ENCODE results near the gene DTX3L. TPM values are rescaled to one million over a fixed set of nuclear protein-coding genes. Genes with fewer than 3 reads are reported as not detected.

Gene DTX3L
- total and polyA plus RNA-seq, 2 experiments from 2014 or later = 1.8 to 6.8 TPM

DNA sequence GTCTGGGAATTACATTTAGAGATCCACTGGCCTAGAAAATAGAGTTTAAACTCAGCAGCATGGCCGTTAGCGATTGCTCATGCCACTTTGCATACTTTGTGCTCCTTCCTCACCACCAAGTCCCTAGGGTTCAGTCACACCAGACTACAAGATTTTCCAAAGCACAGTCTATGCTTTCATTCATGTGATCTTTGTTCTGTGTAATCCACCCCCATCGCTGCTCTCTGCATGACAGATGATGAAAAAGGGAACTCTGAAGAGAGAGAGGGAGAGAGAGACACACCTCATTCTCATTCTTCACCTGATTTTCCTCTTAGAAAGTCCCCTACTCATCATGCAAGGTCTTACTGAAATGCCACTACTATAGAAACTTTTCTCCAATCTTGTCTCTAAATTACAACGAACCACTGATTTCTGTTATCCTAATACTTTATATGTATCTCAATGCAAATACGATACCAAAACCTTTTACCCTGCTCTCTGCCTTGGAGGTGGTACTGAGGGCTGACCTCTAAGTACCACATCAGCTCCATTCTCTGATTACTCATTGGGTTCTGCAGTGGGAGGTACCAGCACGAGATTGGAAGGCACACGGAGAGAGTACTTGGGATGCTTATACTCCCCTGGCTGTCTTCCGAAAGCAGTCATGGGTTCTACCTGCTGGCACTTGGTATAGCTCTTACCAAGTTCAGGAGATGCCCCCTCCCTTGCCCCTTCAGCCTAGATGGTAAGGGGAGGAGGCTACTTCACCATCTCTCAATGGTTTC is 12.2 kb downstream of the DTX3L start:
- Histone ChIP-seq H3K9me2 (ENCODE audit: insufficient read depth) (0 out of 2 replicates have a peak, but pooled peaks cover 2% of the 10 kb centered on the region), H3K4me2 (no peak overlapping the region), H3K4me3 (no peak overlapping the region), H3K27me3 (ENCODE audit: insufficient read depth) (peaks cover 25% of the 10 kb centered on the region), H2AFZ (peak overlapping the region; percentile 56; the same call in 1 of the 2 replicates), H3K79me2 (replicated peaks; ENCODE audit: insufficient read depth) (no peaks in the 10 kb centered on the region), H3K36me3 (ENCODE audit: insufficient read depth) (no peaks in the 10 kb centered on the region), H3F3A (replicated peaks; ENCODE audit: low read depth) (no peaks in the 10 kb centered on the region), H3K27ac (ENCODE audit: low read depth) (no peak overlapping the region), H3K4me1 (ENCODE audit: insufficient read depth) (peaks cover 4% of the 10 kb centered on the region; the same call in 1 of the 2 replicates), H4K20me1 (replicated peaks; ENCODE audit: insufficient read depth) (no peaks in the 10 kb centered on the region)
- no peak overlapping the region for H3K27ac Mint-ChIP-seq
- H3K4me3 Mint-ChIP-seq = no peak overlapping the region
- ATAC-seq = peak; percentile 44
- no peak for DNase-seq (ENCODE audit: low spot score)
- peaks cover 21% of the 10 kb centered on the region for H3K4me1 Mint-ChIP-seq
- peaks cover 3% of the 10 kb centered on the region; the same call in 2 of the 3 replicates for H3K9me3 Mint-ChIP-seq
- TF ChIP-seq, protein P1, sequence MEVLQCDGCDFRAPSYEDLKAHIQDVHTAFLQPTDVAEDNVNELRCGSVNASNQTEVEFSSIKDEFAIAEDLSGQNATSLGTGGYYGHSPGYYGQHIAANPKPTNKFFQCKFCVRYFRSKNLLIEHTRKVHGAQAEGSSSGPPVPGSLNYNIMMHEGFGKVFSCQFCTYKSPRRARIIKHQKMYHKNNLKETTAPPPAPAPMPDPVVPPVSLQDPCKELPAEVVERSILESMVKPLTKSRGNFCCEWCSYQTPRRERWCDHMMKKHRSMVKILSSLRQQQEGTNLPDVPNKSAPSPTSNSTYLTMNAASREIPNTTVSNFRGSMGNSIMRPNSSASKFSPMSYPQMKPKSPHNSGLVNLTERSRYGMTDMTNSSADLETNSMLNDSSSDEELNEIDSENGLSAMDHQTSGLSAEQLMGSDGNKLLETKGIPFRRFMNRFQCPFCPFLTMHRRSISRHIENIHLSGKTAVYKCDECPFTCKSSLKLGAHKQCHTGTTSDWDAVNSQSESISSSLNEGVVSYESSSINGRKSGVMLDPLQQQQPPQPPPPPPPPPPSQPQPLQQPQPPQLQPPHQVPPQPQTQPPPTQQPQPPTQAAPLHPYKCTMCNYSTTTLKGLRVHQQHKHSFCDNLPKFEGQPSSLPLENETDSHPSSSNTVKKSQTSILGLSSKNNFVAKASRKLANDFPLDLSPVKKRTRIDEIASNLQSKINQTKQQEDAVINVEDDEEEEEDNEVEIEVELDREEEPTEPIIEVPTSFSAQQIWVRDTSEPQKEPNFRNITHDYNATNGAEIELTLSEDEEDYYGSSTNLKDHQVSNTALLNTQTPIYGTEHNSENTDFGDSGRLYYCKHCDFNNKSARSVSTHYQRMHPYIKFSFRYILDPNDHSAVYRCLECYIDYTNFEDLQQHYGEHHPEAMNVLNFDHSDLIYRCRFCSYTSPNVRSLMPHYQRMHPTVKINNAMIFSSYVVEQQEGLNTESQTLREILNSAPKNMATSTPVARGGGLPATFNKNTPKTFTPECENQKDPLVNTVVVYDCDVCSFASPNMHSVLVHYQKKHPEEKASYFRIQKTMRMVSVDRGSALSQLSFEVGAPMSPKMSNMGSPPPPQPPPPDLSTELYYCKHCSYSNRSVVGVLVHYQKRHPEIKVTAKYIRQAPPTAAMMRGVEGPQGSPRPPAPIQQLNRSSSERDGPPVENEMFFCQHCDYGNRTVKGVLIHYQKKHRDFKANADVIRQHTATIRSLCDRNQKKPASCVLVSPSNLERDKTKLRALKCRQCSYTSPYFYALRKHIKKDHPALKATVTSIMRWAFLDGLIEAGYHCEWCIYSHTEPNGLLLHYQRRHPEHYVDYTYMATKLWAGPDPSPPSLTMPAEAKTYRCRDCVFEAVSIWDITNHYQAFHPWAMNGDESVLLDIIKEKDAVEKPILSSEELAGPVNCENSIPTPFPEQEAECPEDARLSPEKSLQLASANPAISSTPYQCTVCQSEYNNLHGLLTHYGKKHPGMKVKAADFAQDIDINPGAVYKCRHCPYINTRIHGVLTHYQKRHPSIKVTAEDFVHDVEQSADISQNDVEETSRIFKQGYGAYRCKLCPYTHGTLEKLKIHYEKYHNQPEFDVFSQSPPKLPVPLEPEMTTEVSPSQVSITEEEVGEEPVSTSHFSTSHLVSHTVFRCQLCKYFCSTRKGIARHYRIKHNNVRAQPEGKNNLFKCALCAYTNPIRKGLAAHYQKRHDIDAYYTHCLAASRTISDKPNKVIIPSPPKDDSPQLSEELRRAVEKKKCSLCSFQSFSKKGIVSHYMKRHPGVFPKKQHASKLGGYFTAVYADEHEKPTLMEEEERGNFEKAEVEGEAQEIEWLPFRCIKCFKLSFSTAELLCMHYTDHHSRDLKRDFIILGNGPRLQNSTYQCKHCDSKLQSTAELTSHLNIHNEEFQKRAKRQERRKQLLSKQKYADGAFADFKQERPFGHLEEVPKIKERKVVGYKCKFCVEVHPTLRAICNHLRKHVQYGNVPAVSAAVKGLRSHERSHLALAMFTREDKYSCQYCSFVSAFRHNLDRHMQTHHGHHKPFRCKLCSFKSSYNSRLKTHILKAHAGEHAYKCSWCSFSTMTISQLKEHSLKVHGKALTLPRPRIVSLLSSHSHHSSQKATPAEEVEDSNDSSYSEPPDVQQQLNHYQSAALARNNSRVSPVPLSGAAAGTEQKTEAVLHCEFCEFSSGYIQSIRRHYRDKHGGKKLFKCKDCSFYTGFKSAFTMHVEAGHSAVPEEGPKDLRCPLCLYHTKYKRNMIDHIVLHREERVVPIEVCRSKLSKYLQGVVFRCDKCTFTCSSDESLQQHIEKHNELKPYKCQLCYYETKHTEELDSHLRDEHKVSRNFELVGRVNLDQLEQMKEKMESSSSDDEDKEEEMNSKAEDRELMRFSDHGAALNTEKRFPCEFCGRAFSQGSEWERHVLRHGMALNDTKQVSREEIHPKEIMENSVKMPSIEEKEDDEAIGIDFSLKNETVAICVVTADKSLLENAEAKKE (CRISPR knock-in tag; IDR thresholded peaks at IDR 0.05) = no peak
- TF ChIP-seq JUNB (IDR thresholded peaks at IDR 0.05; ENCODE audit: unreplicated experiment) = no peak
- no peak for TF ChIP-seq EZH2phosphoT487 (IDR thresholded peaks at IDR 0.05; ENCODE audit: unreplicated experiment)
- TF ChIP-seq, protein P2, sequence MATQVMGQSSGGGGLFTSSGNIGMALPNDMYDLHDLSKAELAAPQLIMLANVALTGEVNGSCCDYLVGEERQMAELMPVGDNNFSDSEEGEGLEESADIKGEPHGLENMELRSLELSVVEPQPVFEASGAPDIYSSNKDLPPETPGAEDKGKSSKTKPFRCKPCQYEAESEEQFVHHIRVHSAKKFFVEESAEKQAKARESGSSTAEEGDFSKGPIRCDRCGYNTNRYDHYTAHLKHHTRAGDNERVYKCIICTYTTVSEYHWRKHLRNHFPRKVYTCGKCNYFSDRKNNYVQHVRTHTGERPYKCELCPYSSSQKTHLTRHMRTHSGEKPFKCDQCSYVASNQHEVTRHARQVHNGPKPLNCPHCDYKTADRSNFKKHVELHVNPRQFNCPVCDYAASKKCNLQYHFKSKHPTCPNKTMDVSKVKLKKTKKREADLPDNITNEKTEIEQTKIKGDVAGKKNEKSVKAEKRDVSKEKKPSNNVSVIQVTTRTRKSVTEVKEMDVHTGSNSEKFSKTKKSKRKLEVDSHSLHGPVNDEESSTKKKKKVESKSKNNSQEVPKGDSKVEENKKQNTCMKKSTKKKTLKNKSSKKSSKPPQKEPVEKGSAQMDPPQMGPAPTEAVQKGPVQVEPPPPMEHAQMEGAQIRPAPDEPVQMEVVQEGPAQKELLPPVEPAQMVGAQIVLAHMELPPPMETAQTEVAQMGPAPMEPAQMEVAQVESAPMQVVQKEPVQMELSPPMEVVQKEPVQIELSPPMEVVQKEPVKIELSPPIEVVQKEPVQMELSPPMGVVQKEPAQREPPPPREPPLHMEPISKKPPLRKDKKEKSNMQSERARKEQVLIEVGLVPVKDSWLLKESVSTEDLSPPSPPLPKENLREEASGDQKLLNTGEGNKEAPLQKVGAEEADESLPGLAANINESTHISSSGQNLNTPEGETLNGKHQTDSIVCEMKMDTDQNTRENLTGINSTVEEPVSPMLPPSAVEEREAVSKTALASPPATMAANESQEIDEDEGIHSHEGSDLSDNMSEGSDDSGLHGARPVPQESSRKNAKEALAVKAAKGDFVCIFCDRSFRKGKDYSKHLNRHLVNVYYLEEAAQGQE (IDR thresholded peaks at IDR 0.05; ENCODE audit: unreplicated experiment) = no peak
- TF ChIP-seq ZNF331 (CRISPR knock-in tag; IDR thresholded peaks at IDR 0.05; ENCODE audit: low read depth) = no peak
- no peak for TF ChIP-seq STAT1 (IDR thresholded peaks at IDR 0.05; ENCODE audit: unreplicated experiment)
- TF ChIP-seq, protein P3, sequence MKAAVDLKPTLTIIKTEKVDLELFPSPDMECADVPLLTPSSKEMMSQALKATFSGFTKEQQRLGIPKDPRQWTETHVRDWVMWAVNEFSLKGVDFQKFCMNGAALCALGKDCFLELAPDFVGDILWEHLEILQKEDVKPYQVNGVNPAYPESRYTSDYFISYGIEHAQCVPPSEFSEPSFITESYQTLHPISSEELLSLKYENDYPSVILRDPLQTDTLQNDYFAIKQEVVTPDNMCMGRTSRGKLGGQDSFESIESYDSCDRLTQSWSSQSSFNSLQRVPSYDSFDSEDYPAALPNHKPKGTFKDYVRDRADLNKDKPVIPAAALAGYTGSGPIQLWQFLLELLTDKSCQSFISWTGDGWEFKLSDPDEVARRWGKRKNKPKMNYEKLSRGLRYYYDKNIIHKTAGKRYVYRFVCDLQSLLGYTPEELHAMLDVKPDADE (IDR thresholded peaks at IDR 0.05) = no peak
- TF ChIP-seq CREB1 (CRISPR knock-in tag; IDR thresholded peaks at IDR 0.05; ENCODE audit: low read depth) = no peak
- no peak for TF ChIP-seq ZNF114 (CRISPR knock-in tag; IDR thresholded peaks at IDR 0.05)
- no peak for TF ChIP-seq POLR2AphosphoS5 (IDR thresholded peaks at IDR 0.05; ENCODE audit: low read depth)
- no peak for TF ChIP-seq EZH2 (IDR thresholded peaks at IDR 0.05; ENCODE audit: low read depth, unreplicated experiment)
- TF ChIP-seq, protein P4, sequence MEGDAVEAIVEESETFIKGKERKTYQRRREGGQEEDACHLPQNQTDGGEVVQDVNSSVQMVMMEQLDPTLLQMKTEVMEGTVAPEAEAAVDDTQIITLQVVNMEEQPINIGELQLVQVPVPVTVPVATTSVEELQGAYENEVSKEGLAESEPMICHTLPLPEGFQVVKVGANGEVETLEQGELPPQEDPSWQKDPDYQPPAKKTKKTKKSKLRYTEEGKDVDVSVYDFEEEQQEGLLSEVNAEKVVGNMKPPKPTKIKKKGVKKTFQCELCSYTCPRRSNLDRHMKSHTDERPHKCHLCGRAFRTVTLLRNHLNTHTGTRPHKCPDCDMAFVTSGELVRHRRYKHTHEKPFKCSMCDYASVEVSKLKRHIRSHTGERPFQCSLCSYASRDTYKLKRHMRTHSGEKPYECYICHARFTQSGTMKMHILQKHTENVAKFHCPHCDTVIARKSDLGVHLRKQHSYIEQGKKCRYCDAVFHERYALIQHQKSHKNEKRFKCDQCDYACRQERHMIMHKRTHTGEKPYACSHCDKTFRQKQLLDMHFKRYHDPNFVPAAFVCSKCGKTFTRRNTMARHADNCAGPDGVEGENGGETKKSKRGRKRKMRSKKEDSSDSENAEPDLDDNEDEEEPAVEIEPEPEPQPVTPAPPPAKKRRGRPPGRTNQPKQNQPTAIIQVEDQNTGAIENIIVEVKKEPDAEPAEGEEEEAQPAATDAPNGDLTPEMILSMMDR (conservative IDR thresholded peaks at IDR 0.05; ENCODE audit: low read depth in 2 of 2) = no peak
- no peak for TF ChIP-seq NANOG (IDR thresholded peaks at IDR 0.05; ENCODE audit: borderline replicate concordance)
- H3K27me3 Mint-ChIP-seq (ENCODE audit: insufficient read depth, low read depth, poor library complexity) = peaks cover 7% of the 10 kb centered on the region
- H3K36me3 Mint-ChIP-seq (ENCODE audit: low read depth) = peaks cover 2% of the 10 kb centered on the region; the same call in 1 of the 3 replicates
